H9 (cell line): Measurements from ENCODE around the gene SH3PXD2B. TPM values are rescaled to one million over a fixed set of nuclear protein-coding genes. Genes with fewer than 3 reads are reported as not detected.

Experiments
- DNase-seq: peaks from one replicate; pipeline ENCODE4 v3.0.0-alpha.2; 2017
- H2AFZ ChIP-seq: one replicate; pipeline ENCODE4 v1.6.1; 2013; ENCODE audit warnings: mild to moderate bottlenecking, low read length, control low read depth, moderate library complexity
- H2AK5ac ChIP-seq: 2 replicates; pipeline ENCODE4 v1.6.1; 2013; ENCODE audit warnings: low read length, control low read depth, mixed read lengths; ENCODE audit not compliant: insufficient read length
- H2BK120ac ChIP-seq: one replicate; pipeline ENCODE4 v1.6.1; 2013; ENCODE audit warnings: low read depth, mild to moderate bottlenecking, low read length, control low read depth, inconsistent platforms; ENCODE audit not compliant: poor library complexity, severe bottlenecking
- H2BK12ac ChIP-seq: 2 replicates; pipeline ENCODE4 v1.6.1; 2013; ENCODE audit warnings: low read length, control low read depth, mixed read lengths, low read depth; ENCODE audit not compliant: insufficient read length
- H2BK15ac ChIP-seq: 2 replicates; pipeline ENCODE4 v1.6.1; 2013; ENCODE audit warnings: low read depth, low read length, control low read depth
- H2BK20ac ChIP-seq: one replicate; pipeline ENCODE4 v1.6.1; 2013; ENCODE audit warnings: low read depth, mild to moderate bottlenecking, low read length, control low read depth, inconsistent platforms; ENCODE audit not compliant: poor library complexity, severe bottlenecking
- H2BK5ac ChIP-seq: 2 replicates; pipeline ENCODE4 v1.6.1; 2013; ENCODE audit warnings: low read length, control low read depth, mixed read lengths; ENCODE audit not compliant: insufficient read length
- H3K14ac ChIP-seq: 2 replicates; pipeline ENCODE4 v1.6.1; 2013; ENCODE audit warnings: low read length, control low read depth; ENCODE audit not compliant: insufficient read depth
- H3K18ac ChIP-seq: 2 replicates; pipeline ENCODE4 v1.6.1; 2013; ENCODE audit warnings: low read depth, mild to moderate bottlenecking, mixed read lengths, low read length, control low read depth; ENCODE audit not compliant: insufficient read length
- H3K23ac ChIP-seq: 2 replicates; pipeline ENCODE4 v1.6.1; 2013; ENCODE audit warnings: low read length, control low read depth, mixed read lengths, low read depth; ENCODE audit not compliant: insufficient read length
- H3K23me2 ChIP-seq: 2 replicates; pipeline ENCODE4 v1.6.1; 2013; ENCODE audit warnings: low read depth, mild to moderate bottlenecking, mixed read lengths, low read length, control low read depth; ENCODE audit not compliant: insufficient read length, poor library complexity, severe bottlenecking
- H3K27ac ChIP-seq: 2 replicates; pipeline ENCODE4 v1.5.1; 2013; ENCODE audit warnings: low read length, control low read depth, mixed read lengths, low read depth; ENCODE audit not compliant: insufficient read length
- H3K27me3 ChIP-seq: 2 replicates; pipeline ENCODE4 v1.6.1; 2013; ENCODE audit warnings: low read length, control low read depth, inconsistent platforms; ENCODE audit not compliant: insufficient read depth
- H3K4ac ChIP-seq: 2 replicates; pipeline ENCODE4 v1.6.1; 2013; ENCODE audit warnings: low read depth, mild to moderate bottlenecking, control low read depth, inconsistent platforms, low read length, moderate library complexity
- H3K4me1 ChIP-seq: 2 replicates; pipeline ENCODE4 v1.6.1; 2013; ENCODE audit warnings: low read length, control low read depth, inconsistent platforms; ENCODE audit not compliant: insufficient read depth
- H3K4me2 ChIP-seq: 2 replicates; pipeline ENCODE4 v1.6.1; 2013; ENCODE audit warnings: low read length, control low read depth, mixed read lengths; ENCODE audit not compliant: insufficient read length, insufficient read depth
- H3K56ac ChIP-seq: 2 replicates; pipeline ENCODE4 v1.6.1; 2013; ENCODE audit warnings: low read depth, mild to moderate bottlenecking, mixed read lengths, low read length, control low read depth; ENCODE audit not compliant: insufficient read length
- H3K79me1 ChIP-seq: 2 replicates; pipeline ENCODE4 v1.6.1; 2013; ENCODE audit warnings: low read depth, mild to moderate bottlenecking, moderate library complexity, low read length, control low read depth, inconsistent platforms; ENCODE audit not compliant: insufficient read depth, poor library complexity, severe bottlenecking
- H3K79me2 ChIP-seq: 2 replicates; pipeline ENCODE4 v1.6.1; 2013; ENCODE audit warnings: low read length, control low read depth, inconsistent platforms; ENCODE audit not compliant: insufficient read depth
- H3K9ac ChIP-seq: 2 replicates; pipeline ENCODE4 v1.6.1; 2013; ENCODE audit warnings: low read length, control low read depth, mixed read lengths; ENCODE audit not compliant: insufficient read length; ENCODE audit errors: extremely low read depth
- H3K9me3 ChIP-seq: one replicate; pipeline ENCODE4 v1.6.1; 2013; ENCODE audit warnings: low read depth, low read length, inconsistent platforms; ENCODE audit not compliant: control insufficient read depth
- H3T11ph ChIP-seq: one replicate; pipeline ENCODE4 v1.6.1; 2013; ENCODE audit warnings: mild to moderate bottlenecking, low read length, control low read depth, inconsistent platforms
- H4K20me1 ChIP-seq: one replicate; pipeline ENCODE4 v1.6.1; 2013; ENCODE audit not compliant: control insufficient read depth, insufficient read length, insufficient read depth
- H4K5ac ChIP-seq: 2 replicates; pipeline ENCODE4 v1.6.1; 2013; ENCODE audit warnings: low read depth, mild to moderate bottlenecking, mixed read lengths, low read length, control low read depth; ENCODE audit not compliant: insufficient read length
- H4K8ac ChIP-seq: replicated peaks from 2 replicates; pipeline ENCODE4 v1.6.1; 2013; ENCODE audit warnings: low read length, control low read depth, mixed read lengths, low read depth; ENCODE audit not compliant: insufficient read length
- H4K91ac ChIP-seq: 2 replicates; pipeline ENCODE4 v1.6.1; 2013; ENCODE audit warnings: low read depth, mild to moderate bottlenecking, moderate library complexity, mixed read lengths, low read length, control low read depth; ENCODE audit not compliant: insufficient read length
- H3K27ac Mint-ChIP-seq, 3 experiments: 2 replicates in 2 of 3; 3 replicates in 1 of 3; pipeline ENCODE4 v1.8.0; 2020 to 2021; ENCODE audit warnings: mixed read lengths in 3 of 3, mild to moderate bottlenecking in 1 of 3, moderate library complexity in 1 of 3
- H3K27me3 Mint-ChIP-seq: 2 replicates; pipeline ENCODE4 v1.8.0; 2021; ENCODE audit warnings: low read depth, mild to moderate bottlenecking, moderate library complexity, mixed read lengths
- H3K36me3 Mint-ChIP-seq, 3 experiments: 2 replicates in 2 of 3; 3 replicates in 1 of 3; pipeline ENCODE4 v1.8.0; 2020 to 2021; ENCODE audit warnings: low read depth in 3 of 3, mixed read lengths in 3 of 3; ENCODE audit not compliant: insufficient read depth in 1 of 3
- H3K4me1 Mint-ChIP-seq, 2 experiments: 2 replicates each; pipeline ENCODE4 v1.8.0; 2020; ENCODE audit warnings: mixed read lengths in 2 of 2
- H3K4me3 Mint-ChIP-seq, 2 experiments: 2 replicates in 1 of 2; 3 replicates in 1 of 2; pipeline ENCODE4 v1.8.0; 2020 to 2021; ENCODE audit warnings: mild to moderate bottlenecking in 2 of 2, mixed read lengths in 2 of 2, moderate library complexity in 1 of 2
- H3K9me3 Mint-ChIP-seq, 2 experiments: 2 replicates in 1 of 2; 3 replicates in 1 of 2; pipeline ENCODE4 v1.8.0; 2020; ENCODE audit warnings: mild to moderate bottlenecking in 2 of 2, mixed read lengths in 2 of 2, moderate library complexity in 1 of 2
- WGBS: extraction: QIAGEN DNeasy Blood & Tissue Kit; methylation state at CpG from one replicate; pipeline ENCODE4 v1.1.7; 2013; ENCODE audit warnings: missing lambda C conversion rate, low lambda C conversion rate, mixed read lengths; ENCODE audit not compliant: insufficient read length; ENCODE audit errors: extremely low coverage; 5-methylcytosine and 5-hydroxymethylcytosine counted together
- total RNA-seq: library from RNA; stranded (reverse); gene quantifications from 2 replicates; pipeline ENCODE4 v1.2.1, GENCODE V29; 2021
- TF ChIP-seq, protein P1 (sequence below): fragments of 200-600 bp; sonication (generic); conservative IDR thresholded peaks from 3 replicates; pipeline ENCODE4 v1.8.0; 2021; ENCODE audit warnings: antibody characterized with exemption, mild to moderate bottlenecking

Gene SH3PXD2B
- total RNA-seq, 1 experiment from 2014 or later: 49.0 TPM

- H4K20me1 ChIP-seq: no peaks in the 10 kb centered on the region
- no peaks in the 10 kb centered on the region for H3K27me3 ChIP-seq
- H3K9me3 Mint-ChIP-seq: no peaks in the 10 kb centered on the region
- H2AK5ac ChIP-seq: no peak overlapping the region
- no peak overlapping the region for H2BK120ac ChIP-seq
- no peak for DNase-seq
- H3K4me2 ChIP-seq: no peak overlapping the region
- no peak overlapping the region for H3K9ac ChIP-seq
- no peak overlapping the region for H2BK20ac ChIP-seq
- no peak overlapping the region for H3K27ac Mint-ChIP-seq
- no peak overlapping the region for H2AFZ ChIP-seq
- no peak overlapping the region for H3K18ac ChIP-seq
- H3K23me2 ChIP-seq: no peaks in the 10 kb centered on the region
- H3K9me3 ChIP-seq: no peaks in the 10 kb centered on the region
- no peak overlapping the region for H3K4me3 Mint-ChIP-seq
- no CpG with 5 or more reads among the region's 2 CpGs for WGBS
- H3K4me1 ChIP-seq: no peaks in the 10 kb centered on the region
- H3K79me1 ChIP-seq: no peaks in the 10 kb centered on the region
- H3K56ac ChIP-seq: no peak overlapping the region
- H4K5ac ChIP-seq: no peak overlapping the region
- H3K4me1 Mint-ChIP-seq: no peaks in the 10 kb centered on the region
- TF ChIP-seq, protein P1, sequence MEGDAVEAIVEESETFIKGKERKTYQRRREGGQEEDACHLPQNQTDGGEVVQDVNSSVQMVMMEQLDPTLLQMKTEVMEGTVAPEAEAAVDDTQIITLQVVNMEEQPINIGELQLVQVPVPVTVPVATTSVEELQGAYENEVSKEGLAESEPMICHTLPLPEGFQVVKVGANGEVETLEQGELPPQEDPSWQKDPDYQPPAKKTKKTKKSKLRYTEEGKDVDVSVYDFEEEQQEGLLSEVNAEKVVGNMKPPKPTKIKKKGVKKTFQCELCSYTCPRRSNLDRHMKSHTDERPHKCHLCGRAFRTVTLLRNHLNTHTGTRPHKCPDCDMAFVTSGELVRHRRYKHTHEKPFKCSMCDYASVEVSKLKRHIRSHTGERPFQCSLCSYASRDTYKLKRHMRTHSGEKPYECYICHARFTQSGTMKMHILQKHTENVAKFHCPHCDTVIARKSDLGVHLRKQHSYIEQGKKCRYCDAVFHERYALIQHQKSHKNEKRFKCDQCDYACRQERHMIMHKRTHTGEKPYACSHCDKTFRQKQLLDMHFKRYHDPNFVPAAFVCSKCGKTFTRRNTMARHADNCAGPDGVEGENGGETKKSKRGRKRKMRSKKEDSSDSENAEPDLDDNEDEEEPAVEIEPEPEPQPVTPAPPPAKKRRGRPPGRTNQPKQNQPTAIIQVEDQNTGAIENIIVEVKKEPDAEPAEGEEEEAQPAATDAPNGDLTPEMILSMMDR: no peak
- H4K8ac ChIP-seq: no peak overlapping the region
- H4K91ac ChIP-seq: no peak overlapping the region
- H2BK5ac ChIP-seq: no peak overlapping the region
- no peak overlapping the region for H3K14ac ChIP-seq
- H3K27me3 Mint-ChIP-seq: no peaks in the 10 kb centered on the region
- H3K79me2 ChIP-seq: no peaks in the 10 kb centered on the region
- H3K4ac ChIP-seq: no peak overlapping the region
- no peak overlapping the region for H2BK15ac ChIP-seq
- H3K23ac ChIP-seq: no peak overlapping the region
- H3K36me3 Mint-ChIP-seq: peaks cover 27 to 78% (median 66%) of the 10 kb centered on the region in 3 experiments; a peak in 6 of 7 replicates
- H3K27ac ChIP-seq: no peak overlapping the region
- no peak overlapping the region for H3T11ph ChIP-seq
- H2BK12ac ChIP-seq: no peak overlapping the region
These were observed 110.6 kb downstream of the SH3PXD2B start for GRCh38 chr5:172343741-172344140.
